Loucy (cell line): ENCODE data around the gene AGAP3.

Experiments
- H2AFZ ChIP-seq: fragments of 200-600 bp; sonication (generic); 2 replicates; pipeline ENCODE4 v1.6.0; 2016; ENCODE audit warnings: antibody characterized with exemption, mild to moderate bottlenecking, low read length, moderate library complexity
- H3F3A ChIP-seq: fragments of 200-600 bp; 2 replicates; pipeline ENCODE4 v1.6.0; 2016; ENCODE audit warnings: antibody characterized with exemption, low read depth, mild to moderate bottlenecking
- H3K27me3 ChIP-seq: fragments of 200-600 bp; sonication (generic); 2 replicates; pipeline ENCODE4 v1.6.1; 2014; ENCODE audit warnings: low read length, mild to moderate bottlenecking; ENCODE audit not compliant: insufficient read depth, poor library complexity, severe bottlenecking
- H3K36me3 ChIP-seq: fragments of 200-600 bp; sonication (generic); 2 replicates; pipeline ENCODE4 v1.6.1; 2016; ENCODE audit warnings: low read length; ENCODE audit not compliant: insufficient read depth
- H3K4me1 ChIP-seq: fragments of 200-600 bp; sonication (generic); 2 replicates; pipeline ENCODE4 v1.5.1; 2014; ENCODE audit warnings: low read length, mild to moderate bottlenecking; ENCODE audit not compliant: insufficient read depth, poor library complexity, severe bottlenecking
- H3K4me2 ChIP-seq: fragments of 200-600 bp; sonication (generic); 2 replicates; pipeline ENCODE4 v1.6.0; 2014; ENCODE audit warnings: antibody characterized with exemption, low read length, low read depth, mild to moderate bottlenecking; ENCODE audit not compliant: poor library complexity, severe bottlenecking
- H3K4me3 ChIP-seq: fragments of 200-600 bp; sonication (generic); 2 replicates; pipeline ENCODE4 v1.5.1; 2014; ENCODE audit warnings: low read length, mild to moderate bottlenecking, mixed read lengths; ENCODE audit not compliant: poor library complexity, severe bottlenecking
- H3K79me2 ChIP-seq: fragments of 200-600 bp; sonication (generic); 2 replicates; pipeline ENCODE4 v1.6.1; 2014; ENCODE audit warnings: low read length; ENCODE audit not compliant: insufficient read depth
- H3K9ac ChIP-seq: fragments of 200-600 bp; sonication (generic); 2 replicates; pipeline ENCODE4 v1.6.0; 2014; ENCODE audit warnings: mild to moderate bottlenecking, low read depth, low read length, moderate library complexity; ENCODE audit not compliant: poor library complexity, severe bottlenecking
- H3K9me2 ChIP-seq: fragments of 200-600 bp; sonication (generic); replicated peaks from 2 replicates; pipeline ENCODE4 v1.6.1; 2016; ENCODE audit warnings: low read depth, low read length, mixed read lengths
- H3K9me3 ChIP-seq: fragments of 200-600 bp; sonication (generic); 2 replicates; pipeline ENCODE4 v1.6.1; 2014; ENCODE audit warnings: mild to moderate bottlenecking, antibody characterized with exemption, low read length, low read depth; ENCODE audit not compliant: insufficient read depth
- H4K20me1 ChIP-seq: fragments of 200-600 bp; sonication (generic); 2 replicates; pipeline ENCODE4 v1.6.0; 2014; ENCODE audit warnings: antibody characterized with exemption, low read length, mild to moderate bottlenecking; ENCODE audit not compliant: insufficient read depth, poor library complexity, severe bottlenecking
- EZH2phosphoT487 ChIP-seq: fragments of 200-600 bp; IDR thresholded peaks from 2 replicates; pipeline ENCODE4 v1.6.1; 2018; ENCODE audit warnings: antibody characterized with exemption, mild to moderate bottlenecking, moderate library complexity, borderline replicate concordance
- TF ChIP-seq, protein P1 (sequence below): fragments of 200-600 bp; sonication (generic); conservative IDR thresholded peaks from 2 replicates; pipeline ENCODE4 v1.5.1; 2014; ENCODE audit warnings: mild to moderate bottlenecking, antibody characterized with exemption, low read length

AGAP3 gene

DNA sequence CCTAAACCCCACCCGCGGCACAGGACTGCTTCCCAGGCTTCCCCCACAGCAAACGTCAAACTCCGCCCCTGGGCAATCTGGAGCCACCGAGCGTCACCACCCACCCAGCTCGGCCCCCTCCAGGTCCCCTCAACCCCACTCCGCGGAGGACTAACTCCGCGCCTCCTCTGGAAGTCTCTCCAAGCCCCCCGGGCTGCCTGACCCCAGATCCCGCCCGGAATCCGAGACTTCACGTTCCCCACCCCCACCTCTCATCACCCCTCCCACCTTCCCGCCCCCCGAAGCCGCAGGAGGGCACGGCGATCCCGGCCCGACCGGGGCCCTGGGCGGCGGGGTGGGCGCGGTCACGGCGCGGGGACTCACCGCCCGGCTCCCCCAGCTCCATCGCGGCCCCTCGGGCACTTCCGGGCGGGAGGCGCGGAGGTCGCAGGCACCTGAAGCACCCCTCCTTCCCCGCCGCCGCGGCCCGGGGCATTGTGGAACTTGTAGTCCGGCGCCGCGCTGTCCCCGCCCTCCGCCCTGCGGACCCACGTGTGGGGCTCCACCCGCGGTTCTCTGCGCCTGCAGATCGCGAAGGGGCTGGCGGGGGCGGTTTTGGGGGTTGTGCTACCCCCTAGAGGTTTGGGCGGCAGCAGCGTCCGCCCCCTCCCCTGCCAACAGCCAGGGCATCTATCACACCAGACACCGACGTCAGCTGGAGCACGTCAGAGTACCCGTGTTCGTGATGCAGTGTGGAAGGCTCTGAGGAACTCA, 3.0 kb upstream of the AGAP3 start, which contains the start of gene TMUB1:
Gene TMUB1 (minus strand): TSS at position 423 of the 753 bp plus-strand sequence. CDS start 930 bp downstream, outside the sequence.
- H3K79me2 ChIP-seq = peaks cover 56% of the 10 kb centered on the region
- 0 out of 2 replicates have a peak, but pooled peaks cover under 1% of the 10 kb centered on the region for H3F3A ChIP-seq
- no peaks in the 10 kb centered on the region for H3K9me2 ChIP-seq
- peak within 1 kb of the TSS; percentile 99 for H3K9ac ChIP-seq
- peak within 1 kb of the TSS; percentile 90 for H2AFZ ChIP-seq
- peak within 1 kb of the TSS; percentile 100 for H3K4me3 ChIP-seq
- no peaks in the 10 kb centered on the region for H3K27me3 ChIP-seq
- H3K4me2 ChIP-seq = peak within 1 kb of the TSS; percentile 88
- H4K20me1 ChIP-seq = peaks cover 27% of the 10 kb centered on the region
- H3K36me3 ChIP-seq = no peaks in the 10 kb centered on the region; the same call in 1 of the 2 replicates
- H3K9me3 ChIP-seq = no peaks in the 10 kb centered on the region
- peaks cover 45% of the 10 kb centered on the region for H3K4me1 ChIP-seq
- TF ChIP-seq, protein P1, sequence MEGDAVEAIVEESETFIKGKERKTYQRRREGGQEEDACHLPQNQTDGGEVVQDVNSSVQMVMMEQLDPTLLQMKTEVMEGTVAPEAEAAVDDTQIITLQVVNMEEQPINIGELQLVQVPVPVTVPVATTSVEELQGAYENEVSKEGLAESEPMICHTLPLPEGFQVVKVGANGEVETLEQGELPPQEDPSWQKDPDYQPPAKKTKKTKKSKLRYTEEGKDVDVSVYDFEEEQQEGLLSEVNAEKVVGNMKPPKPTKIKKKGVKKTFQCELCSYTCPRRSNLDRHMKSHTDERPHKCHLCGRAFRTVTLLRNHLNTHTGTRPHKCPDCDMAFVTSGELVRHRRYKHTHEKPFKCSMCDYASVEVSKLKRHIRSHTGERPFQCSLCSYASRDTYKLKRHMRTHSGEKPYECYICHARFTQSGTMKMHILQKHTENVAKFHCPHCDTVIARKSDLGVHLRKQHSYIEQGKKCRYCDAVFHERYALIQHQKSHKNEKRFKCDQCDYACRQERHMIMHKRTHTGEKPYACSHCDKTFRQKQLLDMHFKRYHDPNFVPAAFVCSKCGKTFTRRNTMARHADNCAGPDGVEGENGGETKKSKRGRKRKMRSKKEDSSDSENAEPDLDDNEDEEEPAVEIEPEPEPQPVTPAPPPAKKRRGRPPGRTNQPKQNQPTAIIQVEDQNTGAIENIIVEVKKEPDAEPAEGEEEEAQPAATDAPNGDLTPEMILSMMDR = no peak
- TF ChIP-seq EZH2phosphoT487 = no peak

DNA sequence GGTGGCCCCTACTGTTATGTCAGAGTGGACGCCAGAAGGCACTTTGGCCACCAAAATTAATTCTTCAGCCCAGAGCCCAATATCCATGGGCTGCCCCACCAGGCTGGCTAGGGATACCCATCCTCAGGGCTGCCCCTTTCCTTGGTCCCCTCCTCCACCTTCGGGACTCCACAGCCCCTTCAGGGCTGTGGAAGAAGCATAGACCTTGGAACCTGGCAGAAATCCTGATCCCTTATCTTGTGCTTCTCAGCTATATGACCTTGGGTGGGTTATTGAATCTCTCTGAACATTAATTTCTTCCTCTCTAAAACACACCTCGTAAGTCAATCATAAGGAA, 2.5 kb upstream of the AGAP3 start:
- Histone ChIP-seq H2AFZ (peak overlapping the region; percentile 90), H3K4me1 (peaks cover 45% of the 10 kb centered on the region), H3K4me2 (peak overlapping the region; percentile 88)

DNA sequence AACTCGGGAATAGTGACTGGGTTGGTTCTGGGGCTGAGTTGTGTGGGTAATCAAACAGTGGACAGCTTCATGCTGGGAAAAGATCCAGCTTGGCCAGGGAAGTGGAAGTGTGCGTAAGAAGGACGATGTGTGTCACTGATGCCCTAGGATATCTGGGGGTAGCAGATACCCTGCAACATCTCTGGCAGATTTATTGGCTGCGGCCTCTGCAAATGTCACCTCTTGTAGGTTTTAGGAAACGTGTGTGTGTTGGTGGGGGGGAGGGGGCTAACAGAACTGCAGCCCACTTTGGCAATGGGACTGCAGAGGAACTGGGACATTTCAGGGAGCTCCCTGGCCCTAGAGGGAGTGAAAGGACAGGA, 965 bp upstream of the AGAP3 start:
- Histone ChIP-seq H3K4me2 (peak overlapping the region; percentile 92), H3K4me1 (peaks cover 45% of the 10 kb centered on the region), H3K79me2 (peaks cover 61% of the 10 kb centered on the region), H3K36me3 (no peaks in the 10 kb centered on the region), H3K9me3 (no peaks in the 10 kb centered on the region), H4K20me1 (peaks cover 28% of the 10 kb centered on the region), H3K27me3 (no peaks in the 10 kb centered on the region), H3K9me2 (no peaks in the 10 kb centered on the region), H3F3A (no peaks in the 10 kb centered on the region), H3K4me3 (peak overlapping the region; percentile 75), H2AFZ (0 out of 2 replicates have a peak overlapping the region, but pooled peaks have one; percentile 97), H3K9ac (peak overlapping the region; percentile 79)
- TF ChIP-seq, protein P1 = no peak
- TF ChIP-seq EZH2phosphoT487 = no peak

More for the DNA sequence above, 2.5 kb upstream of the AGAP3 start:
- H4K20me1 ChIP-seq = peaks cover 32% of the 10 kb centered on the region
- H3K79me2 ChIP-seq = peaks cover 61% of the 10 kb centered on the region
- no peaks in the 10 kb centered on the region; the same call in 1 of the 2 replicates for H3K36me3 ChIP-seq
- peak overlapping the region; percentile 100 for H3K4me3 ChIP-seq
- no peak for TF ChIP-seq EZH2phosphoT487
- TF ChIP-seq, protein P1 = no peak
- H3K9me3 ChIP-seq = no peaks in the 10 kb centered on the region
- H3F3A ChIP-seq = no peaks in the 10 kb centered on the region
- no peaks in the 10 kb centered on the region for H3K27me3 ChIP-seq
- peak overlapping the region; percentile 99 for H3K9ac ChIP-seq
- H3K9me2 ChIP-seq = no peaks in the 10 kb centered on the region
